HG03565 (cell line): ENCODE measurements around the gene GRK4.
"Not testable (repeated sequence)": the region's sequence is repeated elsewhere in the genome, so short reads cannot be mapped to it uniquely, and the experiment has no call there.

Experiments
- ATAC-seq: cut with Tn5 transposase; IDR thresholded peaks from one replicate; pipeline ENCODE4 v1.9.1; 2021; ENCODE audit warnings: mild to moderate bottlenecking, moderate library complexity; ENCODE audit not compliant: unreplicated experiment

GRK4 gene

DNA sequence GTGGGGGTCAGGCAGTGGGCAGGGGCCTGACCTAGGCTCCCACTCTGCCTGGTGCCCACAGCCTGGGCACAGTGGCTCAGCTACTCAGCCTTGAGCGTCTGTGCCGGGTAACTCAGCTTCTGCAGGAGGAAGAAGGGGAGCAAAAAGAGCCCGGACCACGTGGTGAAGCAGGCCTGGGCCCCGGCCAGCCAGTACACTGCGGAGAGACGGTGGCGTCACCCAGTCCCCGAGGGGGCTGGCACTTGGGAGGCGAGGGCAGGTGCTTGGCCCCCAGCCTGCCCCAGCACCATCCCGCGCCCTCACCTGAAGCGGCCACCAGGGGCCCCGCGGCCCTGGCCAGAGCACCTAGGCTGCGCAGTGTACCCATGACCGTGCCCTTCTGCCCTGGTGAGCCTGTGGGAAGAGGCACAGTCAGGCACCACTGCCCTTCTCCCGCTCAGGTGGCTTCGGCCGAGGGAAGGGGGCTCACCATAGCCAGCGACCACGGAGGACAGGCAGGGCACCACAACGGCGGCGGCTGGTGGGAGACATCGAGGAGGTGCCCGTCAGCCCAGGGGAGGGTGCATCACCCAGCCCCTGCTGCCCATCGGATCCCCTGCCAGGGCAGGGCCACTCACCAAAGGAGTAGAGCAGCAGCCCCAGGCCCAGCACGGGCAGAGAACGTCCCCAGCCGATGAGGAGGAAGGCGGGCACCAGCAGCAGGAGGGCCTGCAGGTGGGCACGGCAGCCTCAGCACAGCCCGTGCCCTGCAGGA, 32.4 kb upstream of the GRK4 start:
- ATAC-seq: no peak

DNA sequence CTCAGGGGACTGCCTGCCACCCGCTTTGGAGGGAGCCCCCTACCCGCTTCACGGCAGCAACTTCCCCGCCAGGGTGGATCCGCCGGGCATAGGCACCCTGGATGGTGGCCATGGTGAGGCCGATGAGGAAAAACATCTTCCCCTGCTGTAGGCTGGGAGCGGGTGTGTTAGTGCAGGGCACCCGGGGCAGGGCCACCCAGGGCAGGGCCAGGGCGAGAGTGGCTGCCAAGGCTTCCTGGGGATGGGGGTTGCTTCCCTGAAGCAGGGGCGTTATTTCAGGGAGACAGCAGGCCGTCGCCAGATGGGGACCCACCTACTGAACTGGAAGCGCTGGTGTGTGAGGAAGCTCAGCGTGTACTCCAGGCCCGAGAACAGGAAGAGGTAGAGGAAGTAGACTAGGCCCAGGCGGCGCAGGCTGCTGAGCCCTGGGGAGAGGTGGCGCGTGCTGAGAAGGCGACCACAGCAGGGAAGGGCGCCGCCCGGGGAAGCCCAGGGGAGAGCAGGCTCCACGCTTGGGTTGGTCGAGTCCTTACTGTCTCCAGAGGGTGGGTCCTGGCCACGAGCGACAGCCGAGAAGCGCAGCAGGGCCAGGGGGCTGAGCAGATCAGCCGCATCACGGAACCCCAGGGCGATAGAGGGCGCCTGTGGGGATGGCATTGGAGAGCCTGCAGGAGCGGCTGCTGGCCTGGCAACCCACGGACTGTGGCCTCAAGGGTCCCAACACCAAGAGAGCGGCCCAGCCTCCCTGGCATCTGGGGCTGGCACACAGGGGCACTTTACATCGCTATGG, 31.7 kb upstream of the GRK4 start:
- ATAC-seq: peak; percentile 24

DNA sequence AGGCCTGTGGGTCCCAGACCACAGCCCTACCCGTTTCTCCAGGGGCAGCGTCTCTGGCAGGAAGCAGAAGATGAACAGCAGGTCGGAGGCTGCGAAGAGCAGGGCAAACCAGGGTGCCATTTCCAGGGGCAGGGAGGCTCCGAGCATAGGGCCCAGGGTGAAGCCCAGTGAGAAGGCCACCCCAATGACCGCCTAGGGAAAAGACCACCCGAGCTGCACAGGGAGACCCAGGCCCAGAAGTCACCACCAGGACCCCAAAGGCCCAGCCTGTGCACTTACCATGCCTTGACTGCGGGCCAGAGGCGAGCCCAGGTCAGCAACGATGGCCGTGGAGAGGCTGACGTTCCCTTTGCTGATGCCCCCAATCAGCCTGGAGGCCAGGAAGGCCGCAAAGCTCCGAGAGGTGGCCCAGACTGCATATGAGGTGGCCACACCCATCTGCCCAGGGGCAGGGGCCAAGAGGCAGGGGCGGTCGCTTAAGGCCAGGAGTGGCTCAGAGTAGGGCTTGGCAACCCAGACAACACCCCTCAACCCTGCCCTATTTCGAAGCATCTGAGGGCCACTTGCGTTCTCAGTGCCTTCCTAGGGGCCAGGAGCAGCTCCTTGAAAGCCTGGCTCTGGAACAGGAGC, 30.9 kb upstream of the GRK4 start:
- no peak for ATAC-seq

DNA sequence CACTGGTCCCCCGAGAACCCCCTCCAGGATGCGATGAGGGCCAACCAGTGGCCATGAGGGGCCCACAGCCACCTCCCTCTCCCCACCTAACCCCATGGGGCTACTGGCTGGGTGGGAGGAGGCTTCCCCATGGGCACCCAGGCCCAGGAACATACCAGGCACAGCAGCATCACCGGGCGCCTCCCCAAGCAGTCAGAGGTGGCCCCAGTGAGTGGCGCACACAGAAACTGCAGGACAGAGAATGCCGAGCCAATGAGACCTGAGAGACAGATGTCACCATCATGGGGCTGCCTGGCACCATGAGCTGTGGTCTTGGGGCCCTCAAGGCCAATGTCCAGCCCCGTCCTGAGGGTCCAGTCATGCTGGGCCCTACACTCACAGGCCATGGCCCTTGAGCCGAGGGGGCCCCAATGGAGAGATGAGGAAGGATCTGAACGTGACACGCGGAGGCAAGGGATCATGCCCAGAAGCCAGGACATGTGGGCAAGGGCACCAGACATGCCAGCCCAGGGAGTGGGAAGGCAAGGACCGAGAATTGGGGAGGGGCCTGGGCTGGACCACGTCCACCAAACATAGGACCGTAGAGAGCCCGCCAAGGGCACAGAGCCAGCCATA, 30.3 kb upstream of the GRK4 start:
- no peak for ATAC-seq

DNA sequence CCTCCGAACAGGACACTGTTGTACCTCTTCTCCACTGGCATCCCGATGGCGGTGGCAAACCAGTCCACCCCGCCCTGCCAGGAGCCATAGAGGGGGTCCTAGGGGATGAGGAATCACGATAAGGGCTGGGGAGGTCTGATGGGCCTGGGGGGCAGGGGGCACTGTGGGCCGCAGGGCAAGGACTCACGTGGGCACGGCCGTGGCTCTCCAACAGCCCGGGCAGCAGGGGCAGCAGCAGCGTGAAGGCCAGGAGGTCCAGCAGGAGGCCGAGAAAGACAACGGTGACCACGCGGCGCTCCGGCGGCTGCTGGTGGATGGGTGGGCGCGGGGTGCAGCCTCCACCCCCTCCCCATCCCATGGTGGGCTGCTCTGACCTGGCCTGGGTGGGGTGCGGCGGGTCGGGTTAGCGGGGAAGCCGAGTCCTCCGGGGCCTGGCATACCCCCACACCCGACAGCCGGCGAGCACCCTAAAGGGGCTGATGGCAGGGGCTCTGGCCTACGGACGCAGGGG, 29.8 kb upstream of the GRK4 start:
- no peak for ATAC-seq

DNA sequence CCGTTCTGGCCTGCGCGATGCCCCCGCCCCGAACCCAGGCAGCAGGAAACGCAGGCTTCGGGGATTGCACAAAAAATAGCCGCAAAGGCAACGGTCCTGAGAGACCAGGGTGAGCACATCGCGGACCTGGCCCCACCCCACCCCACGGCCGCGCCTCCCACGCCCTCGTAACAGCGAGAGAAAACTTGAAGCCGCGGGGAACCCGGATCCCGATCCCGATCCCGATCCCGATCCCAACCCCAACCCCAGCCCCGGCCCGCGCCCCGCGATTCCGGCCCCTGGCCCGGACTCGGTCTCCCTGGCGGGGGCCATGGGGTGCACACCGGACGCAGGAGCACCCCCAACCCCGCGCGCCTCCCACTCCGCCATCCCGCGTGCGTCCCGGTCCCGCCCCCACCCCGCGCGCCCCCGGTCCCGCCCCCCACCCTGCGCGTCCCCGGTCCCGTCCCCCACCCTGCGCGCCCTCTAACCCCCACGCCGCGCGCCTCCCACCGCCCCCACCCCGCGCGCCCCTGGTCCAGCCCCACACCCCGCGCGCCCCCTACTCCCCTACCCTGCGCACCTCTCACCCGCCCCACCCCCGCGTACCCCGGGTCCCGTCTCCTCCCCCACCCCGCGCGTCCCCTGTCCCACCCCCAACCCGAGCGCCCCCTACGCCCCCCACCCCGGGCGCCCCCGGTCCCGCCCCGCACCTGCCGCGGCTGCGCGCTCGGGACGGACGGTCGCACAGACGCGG, 29.1 kb upstream of the GRK4 start:
- ATAC-seq: no peak

DNA sequence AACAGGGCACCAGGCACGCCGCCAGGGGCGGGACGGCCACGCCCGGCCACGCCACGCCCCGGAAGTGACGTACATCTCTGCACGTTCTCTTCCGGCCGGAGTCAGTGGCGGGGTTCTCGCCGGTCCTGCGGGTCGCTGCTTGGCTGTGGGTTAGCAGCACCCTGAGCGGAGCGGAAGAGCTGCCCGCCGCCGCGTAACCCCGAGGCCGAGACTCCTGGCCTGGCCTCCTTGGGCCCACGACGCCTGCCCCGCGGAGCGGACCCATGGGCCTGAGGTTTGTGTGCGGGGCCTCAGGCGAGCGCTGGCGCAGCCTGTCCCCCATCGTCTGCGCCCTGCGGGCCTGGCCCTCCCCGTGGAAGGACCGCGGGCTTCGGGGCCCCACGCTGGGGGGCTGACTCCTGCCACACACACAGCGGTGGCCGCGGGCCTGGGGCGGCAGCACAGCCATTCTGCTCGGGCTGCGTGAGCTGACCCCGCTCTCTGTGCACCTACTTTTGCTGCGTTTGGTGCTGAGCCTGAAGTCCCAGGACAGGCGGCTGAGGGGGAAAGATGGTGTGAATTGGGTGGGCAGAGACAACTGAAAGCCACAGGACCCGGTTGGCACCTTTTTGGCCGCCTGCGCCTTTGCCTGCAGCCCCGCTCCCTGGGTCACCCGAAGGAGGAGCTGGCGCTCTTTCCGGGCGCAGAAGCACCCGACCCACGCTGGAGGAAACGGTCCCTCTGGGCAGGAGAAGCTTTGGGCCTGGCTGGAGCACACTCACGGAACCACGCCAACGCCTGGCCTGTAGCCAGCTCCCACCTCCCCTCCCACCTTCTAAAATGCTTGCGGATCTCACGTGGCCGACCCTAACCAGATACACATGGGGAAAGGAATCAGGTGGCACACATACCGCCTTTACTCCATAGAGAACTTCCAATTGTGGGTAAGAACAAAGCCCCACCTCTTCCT, 28.3 kb upstream of the GRK4 start:
- ATAC-seq: peak; percentile 31

DNA sequence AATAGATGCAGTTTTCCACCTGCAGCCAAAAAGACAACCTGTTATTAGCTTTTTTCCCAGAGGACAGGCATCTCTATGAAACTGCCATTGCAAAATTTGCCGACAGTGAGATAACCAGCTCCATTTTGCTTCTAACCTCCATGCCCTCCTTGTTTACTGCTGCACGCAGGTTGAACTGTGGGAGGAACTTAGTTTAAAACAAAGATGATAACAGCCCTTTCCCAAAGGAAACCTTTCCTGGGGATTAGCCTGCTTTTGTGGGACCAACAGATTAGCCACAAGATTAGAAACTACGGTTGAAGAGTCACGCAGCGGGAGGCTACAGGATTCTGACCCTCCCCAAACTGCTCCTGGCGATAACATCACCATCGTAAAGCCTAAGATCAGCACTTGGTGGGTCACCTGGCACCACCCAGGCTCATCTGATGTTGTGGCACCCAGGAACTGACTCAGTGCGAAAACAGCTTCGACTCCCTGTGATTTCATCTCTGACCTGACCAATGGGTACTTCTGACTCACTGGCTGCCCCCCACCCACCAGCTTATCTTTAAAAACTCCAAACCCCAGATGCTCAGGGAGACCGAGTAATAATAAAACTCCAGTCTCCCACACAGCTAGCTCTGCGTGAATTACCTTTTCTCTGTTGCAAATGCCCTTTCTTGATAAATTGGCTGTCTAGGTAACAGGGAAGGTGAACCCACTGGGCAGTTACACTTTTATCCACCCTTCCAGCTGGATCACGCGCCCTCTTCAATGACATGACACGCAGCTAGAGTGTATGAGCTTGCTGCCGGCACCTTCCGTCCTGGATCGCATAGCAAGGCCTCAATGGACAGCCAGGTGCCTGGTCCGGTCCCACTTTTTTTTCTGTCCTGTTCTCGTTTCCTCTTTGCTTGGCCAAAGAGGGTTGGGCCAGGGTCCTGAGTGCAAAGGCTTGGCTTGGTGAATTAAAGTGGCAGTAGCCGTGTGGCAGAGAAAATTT, 27.3 kb upstream of the GRK4 start:
- ATAC-seq: no peak

DNA sequence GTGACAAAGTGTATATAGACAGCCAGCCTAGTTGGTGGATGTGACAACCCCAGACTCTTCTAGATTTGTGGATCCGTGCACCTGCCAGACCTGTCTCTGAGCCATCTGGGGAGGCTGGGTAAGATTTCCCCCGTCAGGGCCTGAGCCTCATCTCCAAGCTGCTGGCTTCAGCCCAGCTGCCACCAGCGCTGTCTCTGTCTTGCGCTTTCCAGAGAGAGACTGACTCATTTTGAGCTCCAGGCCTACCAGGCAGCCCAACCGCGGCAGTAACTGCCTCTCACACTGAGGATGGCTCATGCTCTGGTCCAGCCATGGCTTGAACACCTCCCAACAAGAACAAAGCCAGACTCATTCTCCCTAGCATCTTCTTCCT, 26.6 kb upstream of the GRK4 start:
- peak; percentile 20 for ATAC-seq

DNA sequence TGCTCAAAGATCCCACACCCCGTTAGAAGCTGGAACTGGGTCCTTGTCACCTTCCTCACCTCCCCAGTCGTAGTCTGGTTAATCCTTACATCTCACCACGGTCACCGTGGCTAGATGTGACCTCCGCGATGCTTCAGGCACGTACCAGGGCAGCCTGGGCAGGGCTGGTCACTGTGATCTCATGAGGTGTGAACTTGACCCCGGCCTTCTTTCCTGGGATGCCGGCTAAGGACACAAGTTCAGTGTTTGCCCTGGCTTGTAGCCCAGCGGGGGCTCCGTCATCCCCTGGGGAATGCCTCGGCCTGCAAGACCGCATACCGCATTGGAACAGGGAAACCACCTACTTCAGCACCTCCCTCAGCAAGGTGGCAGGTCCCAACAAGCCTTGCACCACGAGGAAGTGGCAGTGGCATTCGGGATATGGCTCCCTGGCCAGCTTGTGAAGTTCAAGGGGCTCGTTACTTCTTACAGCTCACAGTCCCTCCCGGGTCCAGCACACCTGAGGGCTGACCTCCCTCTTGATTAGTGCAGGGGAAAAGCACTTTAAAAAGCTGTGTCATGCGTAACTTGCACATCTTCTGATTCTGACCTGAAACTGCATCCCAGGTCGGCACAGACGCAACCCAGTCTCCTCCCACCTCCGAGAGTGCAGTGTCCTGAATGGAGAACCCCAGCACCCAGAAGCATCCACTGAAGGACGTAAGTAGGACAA, 26.1 kb upstream of the GRK4 start:
- no peak for ATAC-seq

DNA sequence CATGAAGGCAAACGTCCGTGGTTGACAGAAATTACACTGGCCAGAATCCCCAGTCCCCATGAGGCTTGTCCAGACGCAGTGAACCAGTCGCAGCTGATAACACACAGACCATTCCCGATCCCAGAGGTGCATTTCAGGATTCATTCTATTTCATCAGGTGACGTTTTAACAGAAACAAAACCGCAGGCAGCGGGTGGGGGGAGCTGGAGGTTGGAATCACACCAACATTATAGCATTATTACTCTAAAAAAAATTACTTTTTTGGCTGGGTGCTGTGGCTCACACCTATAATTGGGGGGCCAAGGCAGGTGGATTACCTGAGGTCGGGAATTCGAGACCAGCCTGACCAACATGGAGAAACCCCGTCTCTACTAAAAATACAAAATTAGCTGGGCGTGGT, 25.4 kb upstream of the GRK4 start:
- ATAC-seq: no peak

DNA sequence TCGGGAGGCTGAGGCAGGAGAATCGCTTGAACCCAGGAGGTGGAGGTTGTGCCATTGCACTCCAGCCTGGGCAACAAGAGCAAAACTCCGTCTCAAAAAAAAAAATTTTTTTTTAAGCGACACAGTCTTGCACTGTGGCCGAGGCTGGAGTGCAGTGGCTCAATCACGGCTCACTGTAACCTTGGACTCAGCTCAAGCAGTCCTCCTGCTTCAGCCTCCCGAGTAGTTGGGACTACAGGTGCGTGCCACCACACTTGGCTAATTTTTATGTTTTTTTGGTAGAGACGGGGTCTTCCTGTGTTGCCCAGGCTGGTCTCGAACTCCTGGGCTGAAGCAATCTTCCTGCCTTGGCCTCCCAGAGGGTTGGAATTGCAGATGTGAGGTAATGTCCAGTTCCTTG, 25.0 kb upstream of the GRK4 start:
- not testable (repeated sequence) for ATAC-seq

DNA sequence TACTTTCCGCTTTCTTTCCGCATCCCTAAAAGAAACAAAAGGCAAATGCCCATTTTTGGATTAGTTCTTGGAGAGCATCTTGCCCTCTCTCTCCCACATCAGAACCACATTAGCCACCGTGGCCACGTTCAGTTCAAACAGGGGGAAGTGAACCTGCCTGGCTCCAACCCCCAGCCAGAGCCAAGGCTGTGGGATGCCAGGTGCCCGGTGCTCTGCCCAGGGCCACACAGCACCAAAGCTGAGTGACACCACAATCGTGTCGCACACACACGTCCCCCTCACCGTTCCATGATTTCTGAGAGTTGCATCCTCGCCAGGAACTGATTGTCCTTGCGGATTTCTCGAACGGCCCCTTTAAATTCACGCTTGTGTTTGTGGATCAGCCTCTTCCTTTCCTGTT, 24.5 kb upstream of the GRK4 start:
- no peak for ATAC-seq

DNA sequence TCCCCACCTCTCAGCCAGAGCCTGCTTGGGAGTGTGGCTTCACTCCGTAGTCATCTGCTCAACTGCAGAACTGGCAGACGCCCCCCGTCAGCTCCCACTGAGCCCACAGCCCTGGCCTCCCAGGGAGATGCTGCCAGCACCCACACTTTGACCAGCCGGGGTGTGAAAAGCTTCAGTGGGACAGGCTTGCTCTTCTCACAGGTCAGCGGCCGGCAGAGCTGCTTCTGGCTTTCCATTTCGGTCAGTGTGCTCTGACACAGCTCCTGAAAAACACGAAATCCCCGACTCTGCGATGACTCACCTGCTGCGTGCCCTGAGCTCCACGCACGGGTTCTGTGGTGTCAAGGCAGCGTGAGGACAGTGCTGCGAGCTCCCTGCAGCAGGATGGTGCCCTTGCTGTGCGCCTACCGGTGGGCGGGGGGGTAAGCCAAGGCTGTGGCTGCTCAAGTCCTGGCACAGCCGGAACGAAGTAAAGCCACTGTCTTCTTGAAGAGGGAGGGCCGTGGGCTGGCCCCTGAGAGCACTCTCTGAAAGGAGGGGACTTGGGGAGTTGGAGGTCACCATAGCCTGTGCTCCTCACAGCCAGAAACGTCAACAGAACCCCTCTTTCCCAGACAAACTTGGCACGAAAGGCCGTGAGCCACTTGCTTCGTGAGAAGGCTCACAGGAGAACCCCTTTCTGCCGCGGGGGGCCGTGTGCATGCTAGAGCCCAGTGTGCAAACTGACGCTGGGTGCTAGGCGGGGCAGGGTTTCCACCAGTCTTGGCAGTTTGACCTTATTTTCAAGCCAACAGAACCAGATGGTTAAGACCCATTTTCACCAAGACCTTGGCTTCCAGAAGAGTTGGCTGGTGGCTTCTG, 23.8 kb upstream of the GRK4 start:
- no peak for ATAC-seq

DNA sequence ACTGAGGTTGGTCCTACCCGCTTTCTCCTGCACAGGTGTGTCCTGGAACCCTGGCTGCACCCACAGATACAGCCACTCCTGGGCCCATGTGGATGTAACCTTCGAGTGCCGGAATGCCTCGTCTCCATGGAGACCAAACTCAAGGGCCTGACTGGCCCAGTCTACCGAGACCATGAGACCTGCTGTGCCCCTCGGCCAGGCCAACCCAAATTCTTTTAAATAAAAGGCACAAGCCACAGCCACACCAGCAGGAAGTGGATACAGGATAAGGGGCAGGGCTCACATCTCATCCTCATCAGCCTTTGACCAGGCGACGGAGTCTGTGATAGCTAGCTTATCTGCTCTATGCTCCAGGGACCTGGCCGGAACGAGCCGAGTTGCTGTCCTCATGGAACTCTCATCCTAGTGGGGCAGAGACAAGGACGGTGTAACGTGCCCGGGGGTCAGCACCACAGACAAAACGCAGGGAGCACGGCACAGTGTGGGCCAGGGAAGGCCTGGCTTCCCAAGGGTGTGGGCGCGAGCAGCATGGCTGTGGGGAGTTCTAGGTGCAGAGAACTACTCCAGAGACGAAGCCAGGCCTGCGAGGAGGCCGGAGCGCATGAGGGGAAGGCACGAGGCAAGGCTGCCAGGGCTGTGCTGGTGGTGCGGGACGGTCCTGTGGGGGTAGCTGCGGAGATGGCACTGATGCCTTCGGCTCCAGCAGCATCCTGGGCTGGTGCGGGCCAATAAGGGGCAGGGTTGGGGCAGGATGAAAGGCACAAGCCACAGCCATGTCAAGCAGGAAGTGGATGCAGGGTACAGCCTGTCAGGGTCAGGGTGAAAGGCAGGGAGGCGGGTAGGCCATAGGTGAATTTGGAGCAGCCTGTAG, 22.9 kb upstream of the GRK4 start:
- ATAC-seq: no peak
